PC-9 (cell line): Measurements from ENCODE around the gene FYN.

ENCODE experiments used
- EZH2 ChIP-seq: fragments of 200-600 bp; sonication (generic); IDR thresholded peaks from 2 replicates; pipeline ENCODE4 v1.8.0; 2017; ENCODE audit warnings: antibody characterized with exemption, low read depth
- TF ChIP-seq, protein P1 (sequence below): fragments of 200-600 bp; sonication (generic); conservative IDR thresholded peaks from 2 replicates; pipeline ENCODE4 v1.6.1; 2017; ENCODE audit warnings: mixed run types, antibody characterized with exemption, mild to moderate bottlenecking, moderate library complexity

DNA sequence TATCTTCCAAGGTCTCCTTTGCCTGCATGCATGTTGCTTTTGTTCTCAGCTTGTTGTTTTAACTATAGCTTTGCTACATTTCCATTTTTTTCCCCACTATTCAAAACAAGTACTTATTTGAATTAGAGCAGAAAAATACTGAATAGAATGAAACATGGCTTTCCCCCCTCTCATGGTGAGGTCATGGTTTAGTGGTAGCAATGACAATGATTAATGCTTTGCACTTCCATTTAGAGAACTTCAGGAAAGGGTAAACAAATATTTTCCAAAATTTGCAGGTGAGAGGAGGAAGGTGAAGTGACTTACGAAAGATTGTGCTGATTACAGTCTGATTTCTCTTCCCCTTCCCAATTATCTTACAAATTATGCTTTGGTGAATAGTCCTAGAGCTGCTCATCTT lies 219.8 kb downstream of the FYN start:
- TF ChIP-seq, protein P1, sequence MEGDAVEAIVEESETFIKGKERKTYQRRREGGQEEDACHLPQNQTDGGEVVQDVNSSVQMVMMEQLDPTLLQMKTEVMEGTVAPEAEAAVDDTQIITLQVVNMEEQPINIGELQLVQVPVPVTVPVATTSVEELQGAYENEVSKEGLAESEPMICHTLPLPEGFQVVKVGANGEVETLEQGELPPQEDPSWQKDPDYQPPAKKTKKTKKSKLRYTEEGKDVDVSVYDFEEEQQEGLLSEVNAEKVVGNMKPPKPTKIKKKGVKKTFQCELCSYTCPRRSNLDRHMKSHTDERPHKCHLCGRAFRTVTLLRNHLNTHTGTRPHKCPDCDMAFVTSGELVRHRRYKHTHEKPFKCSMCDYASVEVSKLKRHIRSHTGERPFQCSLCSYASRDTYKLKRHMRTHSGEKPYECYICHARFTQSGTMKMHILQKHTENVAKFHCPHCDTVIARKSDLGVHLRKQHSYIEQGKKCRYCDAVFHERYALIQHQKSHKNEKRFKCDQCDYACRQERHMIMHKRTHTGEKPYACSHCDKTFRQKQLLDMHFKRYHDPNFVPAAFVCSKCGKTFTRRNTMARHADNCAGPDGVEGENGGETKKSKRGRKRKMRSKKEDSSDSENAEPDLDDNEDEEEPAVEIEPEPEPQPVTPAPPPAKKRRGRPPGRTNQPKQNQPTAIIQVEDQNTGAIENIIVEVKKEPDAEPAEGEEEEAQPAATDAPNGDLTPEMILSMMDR: no peak
- TF ChIP-seq EZH2: no peak
